Hepatic stellate cell (primary cell): ENCODE results near the gene GAS7.

Experiments
- DNase-seq: peaks from one replicate; pipeline ENCODE4 v3.0.0; 2011; ENCODE audit warnings: low spot score

GAS7 gene

DNA sequence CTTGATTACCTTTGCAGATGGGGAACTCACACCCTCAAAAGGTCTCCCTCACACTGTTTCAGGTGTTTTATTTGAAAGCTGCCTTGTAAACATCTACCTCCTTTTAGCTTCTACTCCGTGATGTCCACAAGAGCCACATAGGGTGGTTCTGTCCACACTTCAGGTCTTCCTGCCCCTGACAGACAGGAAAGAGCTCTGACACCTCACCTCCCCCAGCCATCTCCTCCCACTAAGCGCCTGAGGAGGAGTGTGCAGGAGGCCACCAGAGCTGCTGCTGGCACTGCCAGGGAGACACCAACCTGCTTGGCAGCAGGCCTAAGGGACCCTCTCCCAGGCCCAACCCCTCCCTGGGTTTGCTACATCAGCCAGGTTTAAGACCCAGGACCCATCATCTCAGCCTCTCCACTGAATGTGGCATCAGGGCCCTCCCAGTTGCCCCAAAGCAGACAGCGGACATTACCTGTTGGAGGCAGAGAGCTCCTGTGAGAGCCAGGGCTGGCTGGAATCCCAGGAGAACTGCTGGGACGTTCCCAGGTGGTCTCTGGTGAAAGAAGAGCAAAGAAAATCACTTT lies 217.0 kb downstream of the GAS7 start:
- DNase-seq = no peak

DNA sequence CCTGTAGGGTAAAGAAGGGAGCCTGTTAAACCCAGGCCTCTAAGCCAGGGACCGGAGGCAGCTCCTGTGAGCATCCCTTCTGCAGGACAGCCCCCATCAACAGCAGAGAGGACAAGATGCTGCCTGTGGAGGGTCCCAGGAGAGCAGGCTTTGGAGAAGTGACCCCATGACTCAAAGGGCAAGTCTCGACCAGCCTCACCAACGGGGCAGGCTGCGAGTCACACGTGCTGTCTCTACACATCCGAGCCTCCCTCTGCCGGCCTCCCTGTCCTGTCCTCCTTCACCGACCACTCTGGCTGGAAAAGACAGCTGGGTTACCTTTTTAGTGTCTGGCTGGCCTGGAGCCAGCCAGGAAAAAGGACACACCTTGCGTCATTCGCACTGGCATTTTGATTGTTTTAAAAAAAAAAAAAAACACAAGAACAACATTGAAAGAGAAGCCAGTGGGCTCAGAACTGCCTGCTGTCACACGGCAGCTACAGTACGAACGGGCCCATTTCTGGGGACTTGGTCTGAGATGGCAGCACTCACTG lies 218.9 kb downstream of the GAS7 start:
- no peak for DNase-seq

- DNase-seq = no peak
Measured at GRCh38 chr17:9977180-9977575, 221.2 kb downstream of the GAS7 start.

GRCh38 chr17:9976283-9977179 lies 221.9 kb downstream of the GAS7 start:
- DNase-seq = no peak

DNA sequence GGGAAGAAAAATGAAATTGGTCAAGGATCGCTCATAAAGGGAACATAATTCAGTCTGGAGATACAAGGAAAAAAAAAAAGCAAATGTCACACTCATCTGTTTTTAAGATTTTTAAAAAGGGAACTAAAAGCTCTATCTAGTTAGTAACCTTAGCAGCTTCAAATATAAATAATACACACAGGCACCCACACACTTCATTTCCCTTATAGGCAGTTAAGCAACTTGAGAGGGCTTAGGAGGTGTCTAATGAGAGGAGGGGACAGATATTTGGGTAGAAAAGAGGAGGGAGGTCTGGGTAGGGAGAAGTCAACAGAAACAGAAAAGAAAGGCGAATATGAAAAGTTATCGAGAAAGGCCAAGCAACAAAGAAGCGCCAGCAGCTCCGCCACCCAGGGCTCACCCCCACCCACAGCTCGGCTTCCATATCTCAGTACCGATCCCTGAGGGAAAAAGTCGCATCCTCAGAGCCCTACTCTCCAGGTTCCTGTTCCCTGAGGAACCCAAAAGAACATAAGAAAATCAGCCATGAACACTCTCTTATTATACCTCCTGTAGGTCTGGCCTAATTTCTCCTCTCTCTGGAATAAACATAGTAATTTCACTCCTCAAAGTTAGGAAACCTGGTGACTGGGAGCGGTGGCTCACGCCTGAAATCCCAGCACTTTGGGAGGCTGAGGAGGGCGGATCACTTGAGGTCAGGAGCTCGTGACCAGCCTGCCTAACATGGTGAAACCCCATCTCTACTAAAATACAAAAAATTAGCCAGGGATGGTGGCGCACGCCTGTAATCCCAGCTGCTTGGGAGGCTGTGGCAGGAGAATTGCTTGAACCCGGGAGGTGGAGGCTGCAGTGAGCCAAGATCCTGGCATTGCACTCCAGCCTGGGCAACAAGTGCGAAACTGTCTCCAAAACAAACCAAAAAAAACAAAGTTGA lies 223.7 kb downstream of the GAS7 start:
- DNase-seq = no peak

GRCh38 chr17:9973669-9974447 lies 224.5 kb downstream of the GAS7 start:
- no peak for DNase-seq

DNA sequence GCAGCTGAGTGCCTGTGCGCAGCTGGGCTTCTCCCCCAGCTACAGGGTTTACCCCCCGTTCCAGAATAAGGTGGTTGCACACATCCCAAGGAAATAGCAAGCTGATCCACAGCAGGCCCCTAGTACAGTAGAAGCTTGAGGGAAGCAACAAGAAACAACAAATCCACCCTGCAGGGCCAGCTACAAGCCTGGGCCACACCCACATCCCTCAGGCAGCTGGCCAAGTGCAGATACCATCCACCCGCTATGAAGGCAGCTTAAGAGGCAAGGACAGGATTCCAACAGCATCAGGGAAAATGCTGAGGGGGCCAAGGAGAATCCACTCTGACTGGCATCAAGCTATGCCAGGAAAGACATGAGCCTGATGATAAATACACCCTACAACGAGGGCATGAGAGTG lies 226.4 kb downstream of the GAS7 start:
- DNase-seq = no peak

- DNase-seq = no peak
Measured at GRCh38 chr17:9969301-9969935, 229.0 kb downstream of the GAS7 start.

- DNase-seq = no peak
Measured at GRCh38 chr17:9968881-9969280, 229.5 kb downstream of the GAS7 start.

DNA sequence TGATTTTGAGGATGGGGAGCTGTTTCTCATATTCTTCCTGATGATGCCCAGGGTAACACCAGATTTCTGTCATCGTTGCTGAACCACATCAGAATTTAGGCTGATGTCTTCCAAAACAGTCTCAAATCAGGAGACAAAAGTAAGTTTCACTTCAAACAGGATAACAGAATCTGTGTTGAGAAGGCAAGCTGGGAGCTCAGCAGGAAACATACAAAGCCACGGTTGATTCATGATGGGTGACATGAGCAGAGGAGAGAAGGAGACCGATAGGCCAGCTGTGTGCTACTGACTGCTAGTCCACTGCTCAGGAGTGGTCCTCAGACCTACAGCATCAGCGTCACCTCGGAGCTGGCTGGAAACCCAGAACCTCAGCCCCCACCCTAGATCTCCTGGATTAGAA lies 230.4 kb downstream of the GAS7 start:
- no peak for DNase-seq

GRCh38 chr17:9959377-9959981 lies 238.9 kb downstream of the GAS7 start:
- no peak for DNase-seq

GRCh38 chr17:9958586-9959281 lies 239.7 kb downstream of the GAS7 start:
- DNase-seq = no peak

GRCh38 chr17:9957244-9957643 lies 241.2 kb downstream of the GAS7 start:
- DNase-seq = no peak

- no peak for DNase-seq
Measured at GRCh38 chr17:9956474-9957131, 241.8 kb downstream of the GAS7 start.

- no peak for DNase-seq
Measured at GRCh38 chr17:9953492-9953891, 244.9 kb downstream of the GAS7 start.

GRCh38 chr17:9951803-9952202 lies 246.6 kb downstream of the GAS7 start:
- no peak for DNase-seq

DNA sequence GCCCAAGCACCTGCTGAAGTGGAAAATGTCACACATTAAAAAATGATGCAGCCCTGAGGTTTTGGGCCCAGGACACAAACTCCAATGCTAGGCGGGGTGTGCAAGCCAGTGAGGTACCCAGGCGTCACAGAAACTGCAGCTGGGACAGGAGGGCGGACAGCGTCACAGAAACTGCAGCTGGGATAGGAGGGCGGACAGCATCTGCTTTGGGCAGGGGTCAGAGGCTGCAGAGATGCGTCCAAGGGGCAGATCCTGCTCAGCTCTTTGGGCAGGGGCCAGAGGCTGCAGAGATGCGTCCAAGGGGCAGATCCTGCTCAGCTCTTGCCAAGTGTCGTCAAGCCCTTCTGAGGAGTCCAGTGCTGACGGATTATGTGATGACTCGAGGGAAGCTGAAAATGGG lies 249.5 kb downstream of the GAS7 start:
- DNase-seq = no peak

GRCh38 chr17:9944704-9945103 lies 253.7 kb downstream of the GAS7 start:
- DNase-seq = no peak

GRCh38 chr17:9943343-9943742 lies 255.1 kb downstream of the GAS7 start:
- no peak for DNase-seq
